Liver (tissue), 2 donors: ENCODE data around the gene LAMTOR4.

Experiments
- FOXA2 ChIP-seq: IDR thresholded peaks from 2 replicates; pipeline ENCODE4 v1.6.1; 2016; ENCODE audit warnings: antibody characterized with exemption
- TF ChIP-seq, protein P1 (sequence below): fragments of 150-350 bp; IDR thresholded peaks from 2 replicates; pipeline ENCODE4 v1.5.1; 2017; ENCODE audit warnings: improper control_type of control experiment, low read depth, low read length; ENCODE audit not compliant: missing input control
- TF ChIP-seq, protein P2 (sequence below): IDR thresholded peaks from 2 replicates; pipeline ENCODE4 v1.6.1; 2016; ENCODE audit warnings: antibody characterized with exemption
- donor health status: healthy.

DNA sequence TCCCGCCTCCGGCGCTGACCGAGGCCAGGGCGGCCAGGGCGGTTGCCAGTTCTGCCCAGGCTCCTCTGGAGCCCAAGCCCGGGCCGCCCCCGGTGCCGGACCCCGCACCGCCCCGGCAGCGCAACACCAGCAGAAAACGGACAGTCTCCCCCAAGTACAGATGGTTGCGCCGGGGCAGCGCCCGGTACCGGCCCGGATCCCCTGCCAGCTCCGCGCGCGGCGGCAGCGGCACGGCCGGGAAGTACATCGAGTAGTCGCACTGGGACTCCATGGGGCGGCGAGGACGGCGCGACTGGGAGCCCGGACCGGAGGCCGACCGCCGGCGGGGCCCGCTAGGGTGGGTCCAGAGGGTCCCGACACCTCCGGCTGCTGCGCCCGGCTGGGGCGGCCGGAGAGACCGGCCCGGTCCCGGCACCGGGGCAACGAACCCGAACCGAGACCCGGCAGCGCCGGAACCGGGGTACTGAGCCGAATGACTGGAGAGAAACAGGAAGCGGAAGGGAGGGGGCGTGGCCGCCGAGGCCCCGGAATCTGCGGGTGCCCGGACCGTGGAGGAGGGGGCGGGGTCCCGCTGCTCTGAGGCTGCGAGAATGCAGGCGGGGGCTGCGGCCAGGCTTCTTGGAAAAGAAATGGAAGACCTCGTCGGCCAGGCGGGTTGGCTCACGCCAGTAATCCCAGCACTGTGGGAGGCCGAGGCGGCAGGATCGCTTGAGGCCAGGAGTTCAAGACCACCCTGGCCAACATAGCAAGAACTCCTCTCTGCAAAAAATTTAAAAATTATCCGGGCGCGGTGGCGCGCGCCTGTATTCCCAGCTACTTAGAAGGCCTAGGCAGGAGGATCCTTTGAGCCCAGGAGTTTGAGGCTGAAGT is 9.7 kb downstream of the LAMTOR4 start, which contains the start of gene TRAPPC14:
- TF ChIP-seq FOXA2, result no peak
- TF ChIP-seq, protein P1, sequence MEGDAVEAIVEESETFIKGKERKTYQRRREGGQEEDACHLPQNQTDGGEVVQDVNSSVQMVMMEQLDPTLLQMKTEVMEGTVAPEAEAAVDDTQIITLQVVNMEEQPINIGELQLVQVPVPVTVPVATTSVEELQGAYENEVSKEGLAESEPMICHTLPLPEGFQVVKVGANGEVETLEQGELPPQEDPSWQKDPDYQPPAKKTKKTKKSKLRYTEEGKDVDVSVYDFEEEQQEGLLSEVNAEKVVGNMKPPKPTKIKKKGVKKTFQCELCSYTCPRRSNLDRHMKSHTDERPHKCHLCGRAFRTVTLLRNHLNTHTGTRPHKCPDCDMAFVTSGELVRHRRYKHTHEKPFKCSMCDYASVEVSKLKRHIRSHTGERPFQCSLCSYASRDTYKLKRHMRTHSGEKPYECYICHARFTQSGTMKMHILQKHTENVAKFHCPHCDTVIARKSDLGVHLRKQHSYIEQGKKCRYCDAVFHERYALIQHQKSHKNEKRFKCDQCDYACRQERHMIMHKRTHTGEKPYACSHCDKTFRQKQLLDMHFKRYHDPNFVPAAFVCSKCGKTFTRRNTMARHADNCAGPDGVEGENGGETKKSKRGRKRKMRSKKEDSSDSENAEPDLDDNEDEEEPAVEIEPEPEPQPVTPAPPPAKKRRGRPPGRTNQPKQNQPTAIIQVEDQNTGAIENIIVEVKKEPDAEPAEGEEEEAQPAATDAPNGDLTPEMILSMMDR, result no peak
- TF ChIP-seq, protein P2, sequence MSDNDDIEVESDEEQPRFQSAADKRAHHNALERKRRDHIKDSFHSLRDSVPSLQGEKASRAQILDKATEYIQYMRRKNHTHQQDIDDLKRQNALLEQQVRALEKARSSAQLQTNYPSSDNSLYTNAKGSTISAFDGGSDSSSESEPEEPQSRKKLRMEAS, result no peak
